GM08714 (cell line): ENCODE data around the gene MARCO.

Source experiments
- H3K4me3 ChIP-seq: fragments of 200-500 bp; sonication (Bioruptor generic); 2 replicates; pipeline ENCODE4 v1.5.1; 2014; ENCODE audit warnings: mild to moderate bottlenecking, low read length, inconsistent platforms
- ZNF274 ChIP-seq: IDR thresholded peaks from 2 replicates; pipeline ENCODE4 v1.6.1; 2012; ENCODE audit warnings: mild to moderate bottlenecking, low read depth, low read length

The MARCO gene

GRCh38 chr2:118978064-118978463, 36.1 kb downstream of the MARCO start:
- no peak overlapping the region for H3K4me3 ChIP-seq

DNA sequence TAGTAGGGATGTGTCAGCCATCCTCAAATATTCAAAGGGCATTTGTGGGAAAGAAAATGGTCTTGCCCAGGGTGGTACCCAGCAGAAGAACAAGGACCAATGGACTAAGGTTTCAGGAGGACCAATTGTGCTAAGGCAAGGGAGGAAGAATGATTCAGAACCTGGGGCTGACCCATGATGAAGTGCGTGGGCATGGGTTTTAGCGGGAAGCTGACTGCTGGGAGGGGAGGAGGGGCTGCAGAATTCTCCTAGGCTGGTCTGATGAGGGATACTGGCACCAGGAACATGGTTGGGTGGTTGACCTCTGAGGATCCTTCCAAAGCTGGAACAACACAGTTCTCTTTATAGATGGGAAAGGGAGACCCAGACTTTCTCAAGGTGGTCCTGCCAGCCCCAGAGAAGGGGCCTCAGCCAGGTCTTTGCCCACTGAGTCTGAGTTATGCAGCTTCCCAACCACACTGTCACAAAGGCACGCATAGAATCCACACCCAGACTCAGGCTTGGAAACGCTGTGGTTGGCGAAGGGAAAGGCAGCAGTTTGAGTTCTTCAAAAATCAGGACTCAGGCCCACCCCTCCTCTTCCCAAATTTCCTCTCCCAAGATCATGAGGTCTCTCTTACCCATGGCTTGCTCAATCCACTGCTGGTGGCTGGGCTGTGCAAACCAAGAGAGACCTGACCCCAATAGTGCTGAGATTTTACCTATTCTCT, 37.3 kb downstream of the MARCO start:
- TF ChIP-seq ZNF274: no peak
- H3K4me3 ChIP-seq: no peak overlapping the region

More at GRCh38 chr2:118978064-118978463, 36.1 kb downstream of the MARCO start:
- no peak for TF ChIP-seq ZNF274

DNA sequence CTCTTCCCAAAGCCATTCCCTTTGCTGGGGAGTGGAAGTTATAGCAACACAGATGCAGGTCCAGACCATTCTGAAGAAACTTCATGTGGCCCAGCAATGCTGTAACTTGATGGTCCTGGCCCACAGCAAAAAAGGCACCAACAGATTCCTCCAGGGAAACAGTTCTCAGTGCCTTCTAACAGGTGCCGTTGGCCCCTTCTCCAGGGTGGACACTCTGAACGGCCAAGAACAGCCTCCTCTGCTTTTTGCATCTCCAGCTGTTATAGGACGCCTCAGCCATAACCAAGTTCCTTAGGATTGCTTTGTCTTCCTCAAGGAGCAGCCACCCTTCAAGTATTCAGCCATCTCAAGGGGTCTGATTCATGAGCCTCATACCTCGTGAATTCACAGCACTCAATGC, 38.0 kb downstream of the MARCO start:
- H3K4me3 ChIP-seq: no peak overlapping the region
- no peak for TF ChIP-seq ZNF274

DNA sequence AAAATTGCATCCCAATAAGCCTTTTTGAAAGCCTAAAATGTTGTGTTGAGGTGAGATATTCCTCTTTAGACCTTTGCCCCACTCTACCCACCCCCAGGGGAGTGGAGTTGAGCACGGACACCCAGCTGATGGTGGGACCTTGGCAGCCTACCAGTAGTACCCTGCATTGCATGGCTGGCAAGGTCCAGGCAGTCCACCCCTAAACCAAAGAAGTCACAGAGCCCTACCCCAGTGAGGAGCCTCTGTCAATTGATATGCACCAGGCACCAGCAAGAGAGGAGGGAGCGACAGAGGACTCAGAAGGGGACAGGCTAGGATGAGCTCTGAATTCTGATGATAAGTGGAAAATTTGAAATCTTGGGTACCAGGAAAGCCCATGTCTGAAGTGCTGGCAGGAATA, 38.6 kb downstream of the MARCO start:
- no peak overlapping the region for H3K4me3 ChIP-seq
- no peak for TF ChIP-seq ZNF274

GRCh38 chr2:118981632-118982031, 39.6 kb downstream of the MARCO start:
- no peak overlapping the region for H3K4me3 ChIP-seq
- no peak for TF ChIP-seq ZNF274

GRCh38 chr2:118982039-118982438, 40.0 kb downstream of the MARCO start:
- no peak overlapping the region for H3K4me3 ChIP-seq
- no peak for TF ChIP-seq ZNF274

DNA sequence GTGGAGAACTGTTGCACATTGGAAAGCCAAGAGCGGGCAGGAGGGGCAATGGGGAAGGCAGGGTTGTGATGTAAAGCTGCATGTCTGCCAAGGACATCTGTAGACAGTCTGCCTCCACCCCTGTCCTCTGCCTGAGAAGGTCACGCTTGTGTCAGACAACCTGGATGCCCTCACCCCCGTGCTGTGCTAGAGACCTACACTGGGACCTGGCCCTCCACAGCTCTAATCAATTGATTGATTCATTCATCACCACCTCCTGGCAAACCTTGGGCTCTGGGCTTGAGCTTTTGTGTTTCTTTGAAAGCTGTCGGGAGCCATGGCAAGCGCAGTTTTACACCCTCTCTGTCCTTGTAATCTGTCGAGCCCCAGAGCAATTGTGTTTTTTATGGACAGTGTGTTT, 41.1 kb downstream of the MARCO start:
- no peak for TF ChIP-seq ZNF274
- H3K4me3 ChIP-seq: no peak overlapping the region

DNA sequence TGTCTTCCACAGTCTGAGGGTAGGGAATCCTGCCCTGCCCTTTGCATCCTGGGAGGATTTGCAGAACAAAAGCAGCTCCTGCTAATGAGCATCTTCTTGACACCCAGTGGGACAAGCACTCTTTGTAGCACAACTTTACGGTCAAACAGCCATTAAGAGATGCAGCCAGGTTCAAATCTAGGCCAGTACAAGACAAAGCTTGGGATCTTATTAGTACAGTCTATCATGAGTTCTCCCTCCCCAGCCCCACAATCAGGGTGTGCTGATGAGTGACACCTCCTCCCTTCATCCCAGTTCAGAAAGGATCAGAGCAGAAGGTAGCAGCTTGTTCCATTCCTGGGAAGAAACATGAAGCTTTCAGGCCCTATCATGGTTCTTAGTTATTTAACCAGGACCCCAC, 41.9 kb downstream of the MARCO start:
- no peak overlapping the region for H3K4me3 ChIP-seq
- TF ChIP-seq ZNF274: no peak

DNA sequence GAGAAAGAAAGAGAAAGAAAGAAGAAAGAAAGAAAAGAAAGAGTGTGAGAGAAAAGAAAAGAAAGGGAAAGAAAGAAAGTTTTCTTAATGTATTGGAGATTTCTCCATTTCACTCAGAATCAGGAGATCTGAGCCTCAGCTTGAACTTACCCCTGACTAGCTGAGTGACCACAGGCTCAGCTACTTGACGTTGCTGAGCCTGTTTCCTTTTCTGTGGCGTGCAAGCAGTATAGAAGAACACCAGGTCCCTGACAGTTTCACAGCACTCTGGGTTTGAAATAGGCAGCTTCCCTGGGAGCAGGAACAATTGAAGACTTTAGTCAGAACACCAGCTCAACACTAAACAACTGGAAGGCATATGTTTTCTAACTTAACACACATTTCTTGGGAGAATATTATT, 44.7 kb downstream of the MARCO start:
- TF ChIP-seq ZNF274: no peak
- H3K4me3 ChIP-seq: no peak overlapping the region

- TF ChIP-seq ZNF274: no peak
- H3K4me3 ChIP-seq: no peak overlapping the region
Observed at GRCh38 chr2:118987886-118988285, 45.9 kb downstream of the MARCO start.

- no peak for TF ChIP-seq ZNF274
- H3K4me3 ChIP-seq: no peak overlapping the region
Observed at GRCh38 chr2:118988706-118989105, 46.7 kb downstream of the MARCO start.

GRCh38 chr2:118989481-118989880, 47.5 kb downstream of the MARCO start:
- no peak overlapping the region for H3K4me3 ChIP-seq
- TF ChIP-seq ZNF274: no peak

GRCh38 chr2:118990757-118991545, 49.0 kb downstream of the MARCO start:
- no peak overlapping the region for H3K4me3 ChIP-seq
- TF ChIP-seq ZNF274: no peak

GRCh38 chr2:118991554-118991953, 49.6 kb downstream of the MARCO start:
- H3K4me3 ChIP-seq: no peak overlapping the region
- no peak for TF ChIP-seq ZNF274

- H3K4me3 ChIP-seq: no peak overlapping the region
- TF ChIP-seq ZNF274: no peak
Observed at GRCh38 chr2:118992740-118993391, 50.9 kb downstream of the MARCO start.
